ENCODE data around the gene RIN2.

RIN2 gene

DNA sequence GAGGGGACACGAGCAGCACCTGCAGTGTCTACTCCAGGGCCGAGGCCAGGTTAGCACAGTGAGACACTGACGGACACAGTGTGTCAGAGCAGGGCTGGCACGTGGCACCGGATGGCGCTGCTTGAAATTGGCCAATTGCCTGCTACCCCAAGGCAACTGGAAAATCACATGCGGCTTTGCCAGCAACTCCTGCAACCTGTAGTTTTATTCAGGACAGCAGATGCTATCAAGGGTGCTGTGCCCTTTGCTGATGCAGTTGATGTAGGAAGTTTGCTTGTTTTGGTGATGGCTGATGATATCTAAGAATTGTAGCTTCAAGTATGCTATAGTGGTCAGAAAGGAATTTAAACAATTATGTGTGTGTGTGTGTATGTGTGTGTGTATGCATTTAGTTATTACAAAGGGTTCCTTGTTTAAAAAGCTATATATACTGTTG is 25.9 kb downstream of the RIN2 start:
- Histone ChIP-seq H2AFZ (ENCODE audit: low read depth, low read length) (no peak overlapping the region), H3K27ac (ENCODE audit: low read length) (no peak overlapping the region), H3K9ac (ENCODE audit: low read length) (no peak overlapping the region), H3K4me1 (ENCODE audit: low read length) (peaks cover 22% of the 10 kb centered on the region), H3K4me2 (ENCODE audit: low read length) (no peak overlapping the region), H4K20me1 (ENCODE audit: insufficient read depth, low read length) (no peaks in the 10 kb centered on the region), H3K27me3 (ENCODE audit: low read depth, low read length) (peaks cover 3% of the 10 kb centered on the region; the same call in 1 of the 2 replicates), H3K36me3 (replicated peaks; ENCODE audit: low read depth, low read length) (no peaks in the 10 kb centered on the region), H3K9me3 (ENCODE audit: insufficient read depth, low read length) (no peaks in the 10 kb centered on the region), H3K4me3 (ENCODE audit: low read length) (no peak overlapping the region), H3K79me2 (ENCODE audit: low read length) (no peaks in the 10 kb centered on the region)
- TF ChIP-seq, protein P1, sequence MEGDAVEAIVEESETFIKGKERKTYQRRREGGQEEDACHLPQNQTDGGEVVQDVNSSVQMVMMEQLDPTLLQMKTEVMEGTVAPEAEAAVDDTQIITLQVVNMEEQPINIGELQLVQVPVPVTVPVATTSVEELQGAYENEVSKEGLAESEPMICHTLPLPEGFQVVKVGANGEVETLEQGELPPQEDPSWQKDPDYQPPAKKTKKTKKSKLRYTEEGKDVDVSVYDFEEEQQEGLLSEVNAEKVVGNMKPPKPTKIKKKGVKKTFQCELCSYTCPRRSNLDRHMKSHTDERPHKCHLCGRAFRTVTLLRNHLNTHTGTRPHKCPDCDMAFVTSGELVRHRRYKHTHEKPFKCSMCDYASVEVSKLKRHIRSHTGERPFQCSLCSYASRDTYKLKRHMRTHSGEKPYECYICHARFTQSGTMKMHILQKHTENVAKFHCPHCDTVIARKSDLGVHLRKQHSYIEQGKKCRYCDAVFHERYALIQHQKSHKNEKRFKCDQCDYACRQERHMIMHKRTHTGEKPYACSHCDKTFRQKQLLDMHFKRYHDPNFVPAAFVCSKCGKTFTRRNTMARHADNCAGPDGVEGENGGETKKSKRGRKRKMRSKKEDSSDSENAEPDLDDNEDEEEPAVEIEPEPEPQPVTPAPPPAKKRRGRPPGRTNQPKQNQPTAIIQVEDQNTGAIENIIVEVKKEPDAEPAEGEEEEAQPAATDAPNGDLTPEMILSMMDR (IDR thresholded peaks at IDR 0.05; ENCODE audit: low read depth, low read length), result no peak
- TF ChIP-seq EZH2phosphoT487 (IDR thresholded peaks at IDR 0.05; ENCODE audit: low read depth), result no peak

DNA sequence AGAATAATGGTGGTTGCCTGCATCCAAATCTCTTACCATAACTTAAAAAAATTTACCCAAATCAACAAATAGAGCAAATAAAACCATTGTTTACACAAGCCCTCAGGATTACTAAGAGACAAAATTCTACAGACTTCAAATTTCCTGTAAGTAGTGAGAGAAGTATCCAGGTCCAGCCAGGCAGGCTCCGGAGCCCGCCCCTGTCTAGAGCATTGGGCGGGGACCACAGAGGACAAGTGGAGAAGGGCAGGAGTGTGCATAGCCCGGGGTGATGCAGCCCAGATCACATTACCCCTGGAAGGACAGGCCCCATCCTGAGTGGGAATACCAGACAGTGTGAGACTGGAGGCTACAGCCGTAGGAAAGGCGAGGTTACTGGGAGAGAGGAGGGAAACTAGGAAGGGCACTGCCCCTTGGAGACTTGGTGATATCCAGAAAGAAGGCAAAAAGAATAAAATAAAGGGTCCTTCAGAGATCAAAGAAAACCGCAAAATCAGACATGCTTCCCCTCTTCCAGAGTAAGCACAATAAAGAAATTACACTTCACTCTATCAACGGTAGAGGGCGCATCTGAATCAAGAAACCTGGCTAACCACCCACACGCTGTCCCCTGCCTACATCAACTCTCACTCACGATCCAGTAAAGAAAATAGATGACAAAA is 26.6 kb downstream of the RIN2 start:
- H3K9ac ChIP-seq (ENCODE audit: low read length), result 0 out of 2 replicates have a peak overlapping the region, but pooled peaks have one; percentile 3
- TF ChIP-seq, protein P1 (IDR thresholded peaks at IDR 0.05; ENCODE audit: low read depth, low read length), result peak; percentile 97
- no peak for TF ChIP-seq EZH2phosphoT487 (IDR thresholded peaks at IDR 0.05; ENCODE audit: low read depth)
- H3K4me2 ChIP-seq (ENCODE audit: low read length), result peak overlapping the region; percentile 69
- peaks cover 3% of the 10 kb centered on the region; the same call in 1 of the 2 replicates for H3K27me3 ChIP-seq (ENCODE audit: low read depth, low read length)
- no peak overlapping the region for H3K27ac ChIP-seq (ENCODE audit: low read length)
- H3K79me2 ChIP-seq (ENCODE audit: low read length), result no peaks in the 10 kb centered on the region
- no peaks in the 10 kb centered on the region for H4K20me1 ChIP-seq (ENCODE audit: insufficient read depth, low read length)
- peak overlapping the region; percentile 26; the same call in 1 of the 2 replicates for H2AFZ ChIP-seq (ENCODE audit: low read depth, low read length)
- peaks cover 22% of the 10 kb centered on the region for H3K4me1 ChIP-seq (ENCODE audit: low read length)
- no peaks in the 10 kb centered on the region for H3K9me3 ChIP-seq (ENCODE audit: insufficient read depth, low read length)
- H3K4me3 ChIP-seq (ENCODE audit: low read length), result peak overlapping the region; percentile 40
- H3K36me3 ChIP-seq (replicated peaks; ENCODE audit: low read depth, low read length), result no peaks in the 10 kb centered on the region

DNA sequence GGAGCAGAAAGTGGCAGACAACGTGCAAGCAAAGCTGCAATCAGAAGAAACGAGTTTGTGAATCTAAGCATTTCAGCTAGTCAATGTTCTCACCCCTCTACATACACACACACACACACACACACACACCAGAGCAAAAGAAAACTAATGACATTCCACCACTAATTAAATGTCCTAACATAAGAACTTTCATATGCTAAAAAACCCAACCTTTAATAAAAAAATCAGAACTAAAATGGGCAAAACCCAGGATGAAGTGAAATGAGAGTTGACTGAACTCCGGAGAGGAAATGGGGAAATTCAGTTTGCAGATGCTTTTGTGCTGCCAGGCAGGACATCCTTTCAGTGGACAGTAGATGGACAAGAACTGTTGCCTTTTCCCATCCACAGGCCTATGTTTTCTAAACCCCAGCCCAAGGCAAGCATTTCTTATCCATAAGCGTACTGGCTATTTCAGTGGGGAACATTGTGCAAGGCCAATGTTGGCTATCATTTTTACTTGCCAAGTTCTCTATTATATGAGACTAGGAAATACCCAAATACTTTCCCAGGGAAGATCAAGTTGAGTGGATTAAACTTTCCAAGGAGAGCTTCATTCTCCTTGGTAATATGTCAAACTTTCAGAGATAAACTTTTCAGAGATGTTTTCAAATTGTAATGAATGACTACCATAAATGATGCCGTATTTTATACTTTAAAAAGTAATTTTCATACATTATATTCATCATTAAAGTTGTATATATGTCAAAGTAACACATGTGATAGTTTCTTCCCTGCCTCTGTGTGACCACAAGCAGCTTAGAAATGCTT is 27.3 kb downstream of the RIN2 start:
- H4K20me1 ChIP-seq (ENCODE audit: insufficient read depth, low read length), result no peaks in the 10 kb centered on the region
- H3K9ac ChIP-seq (ENCODE audit: low read length), result 0 out of 2 replicates have a peak overlapping the region, but pooled peaks have one; percentile 3
- no peaks in the 10 kb centered on the region for H3K9me3 ChIP-seq (ENCODE audit: insufficient read depth, low read length)
- H3K36me3 ChIP-seq (replicated peaks; ENCODE audit: low read depth, low read length), result no peaks in the 10 kb centered on the region
- no peaks in the 10 kb centered on the region for H3K79me2 ChIP-seq (ENCODE audit: low read length)
- H3K4me3 ChIP-seq (ENCODE audit: low read length), result peak overlapping the region; percentile 40
- H3K27me3 ChIP-seq (ENCODE audit: low read depth, low read length), result peaks cover 1% of the 10 kb centered on the region; the same call in 1 of the 2 replicates
- peaks cover 20% of the 10 kb centered on the region for H3K4me1 ChIP-seq (ENCODE audit: low read length)
- H3K27ac ChIP-seq (ENCODE audit: low read length), result no peak overlapping the region
- TF ChIP-seq, protein P1 (IDR thresholded peaks at IDR 0.05; ENCODE audit: low read depth, low read length), result no peak
- H3K4me2 ChIP-seq (ENCODE audit: low read length), result peak overlapping the region; percentile 69
- H2AFZ ChIP-seq (ENCODE audit: low read depth, low read length), result peak overlapping the region; percentile 26; the same call in 1 of the 2 replicates

DNA sequence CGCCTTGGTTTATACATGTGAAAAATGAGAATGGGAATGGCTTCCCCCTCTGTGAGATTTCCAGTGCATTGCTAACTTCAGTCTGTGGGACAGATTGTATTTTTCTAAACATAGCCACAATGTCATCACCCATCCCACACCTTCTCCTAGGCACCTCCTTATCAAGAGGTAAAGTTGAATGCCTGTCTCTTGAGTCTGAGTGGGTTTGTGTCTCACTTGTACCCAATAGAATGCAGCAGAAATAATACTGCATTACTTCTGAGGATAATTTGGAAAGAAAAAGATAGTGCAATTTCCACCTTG is 27.9 kb downstream of the RIN2 start:
- H3K4me2 ChIP-seq (ENCODE audit: low read length), result no peak overlapping the region
- peaks cover 14% of the 10 kb centered on the region for H3K4me1 ChIP-seq (ENCODE audit: low read length)
- H3K27ac ChIP-seq (ENCODE audit: low read length), result no peak overlapping the region
- no peaks in the 10 kb centered on the region for H4K20me1 ChIP-seq (ENCODE audit: insufficient read depth, low read length)
- no peak for TF ChIP-seq EZH2phosphoT487 (IDR thresholded peaks at IDR 0.05; ENCODE audit: low read depth)
- TF ChIP-seq, protein P1 (IDR thresholded peaks at IDR 0.05; ENCODE audit: low read depth, low read length), result no peak
- no peaks in the 10 kb centered on the region for H3K27me3 ChIP-seq (ENCODE audit: low read depth, low read length)
- no peaks in the 10 kb centered on the region for H3K36me3 ChIP-seq (replicated peaks; ENCODE audit: low read depth, low read length)
- no peaks in the 10 kb centered on the region for H3K9me3 ChIP-seq (ENCODE audit: insufficient read depth, low read length)
- no peaks in the 10 kb centered on the region for H3K79me2 ChIP-seq (ENCODE audit: low read length)
- no peak overlapping the region for H2AFZ ChIP-seq (ENCODE audit: low read depth, low read length)
- H3K4me3 ChIP-seq (ENCODE audit: low read length), result no peak overlapping the region
- H3K9ac ChIP-seq (ENCODE audit: low read length), result no peak overlapping the region

Measured in OCI-LY3 (cell line).